Stimulated activated CD4-positive, alpha-beta T cell treated with anti-CD3 and anti-CD28 coated beads, Interleukin-1b, Interleukin-23, amount 100 ng/mL, for 4 hours (primary cell): ENCODE data around the gene TUBB3.
"Not testable (repeated sequence)": the region's sequence is repeated elsewhere in the genome, so short reads cannot be mapped to it uniquely, and the experiment has no call there.

ENCODE experiments used
- DNase-seq, 2 donors: peaks; one replicate each; pipeline ENCODE4 v3.0.0-alpha.2; 2020; ENCODE audit warnings: low read depth in 2 of 2

Gene TUBB3

GRCh38 chr16:89918453-89919347 lies 4.4 kb upstream of the TUBB3 start, which contains the start of gene MC1R:
Gene MC1R, plus strand, starts transcription at chr16:89918862. Its CDS starts 397 bp downstream, at chr16:89919259.
- no peak for DNase-seq

DNA sequence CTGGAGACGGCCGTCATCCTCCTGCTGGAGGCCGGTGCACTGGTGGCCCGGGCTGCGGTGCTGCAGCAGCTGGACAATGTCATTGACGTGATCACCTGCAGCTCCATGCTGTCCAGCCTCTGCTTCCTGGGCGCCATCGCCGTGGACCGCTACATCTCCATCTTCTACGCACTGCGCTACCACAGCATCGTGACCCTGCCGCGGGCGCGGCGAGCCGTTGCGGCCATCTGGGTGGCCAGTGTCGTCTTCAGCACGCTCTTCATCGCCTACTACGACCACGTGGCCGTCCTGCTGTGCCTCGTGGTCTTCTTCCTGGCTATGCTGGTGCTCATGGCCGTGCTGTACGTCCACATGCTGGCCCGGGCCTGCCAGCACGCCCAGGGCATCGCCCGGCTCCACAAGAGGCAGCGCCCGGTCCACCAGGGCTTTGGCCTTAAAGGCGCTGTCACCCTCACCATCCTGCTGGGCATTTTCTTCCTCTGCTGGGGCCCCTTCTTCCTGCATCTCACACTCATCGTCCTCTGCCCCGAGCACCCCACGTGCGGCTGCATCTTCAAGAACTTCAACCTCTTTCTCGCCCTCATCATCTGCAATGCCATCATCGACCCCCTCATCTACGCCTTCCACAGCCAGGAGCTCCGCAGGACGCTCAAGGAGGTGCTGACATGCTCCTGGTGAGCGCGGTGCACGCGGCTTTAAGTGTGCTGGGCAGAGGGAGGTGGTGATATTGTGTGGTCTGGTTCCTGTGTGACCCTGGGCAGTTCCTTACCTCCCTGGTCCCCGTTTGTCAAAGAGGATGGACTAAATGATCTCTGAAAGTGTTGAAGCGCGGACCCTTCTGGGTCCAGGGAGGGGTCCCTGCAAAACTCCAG lies 3.4 kb upstream of the TUBB3 start:
- no peak for DNase-seq

DNA sequence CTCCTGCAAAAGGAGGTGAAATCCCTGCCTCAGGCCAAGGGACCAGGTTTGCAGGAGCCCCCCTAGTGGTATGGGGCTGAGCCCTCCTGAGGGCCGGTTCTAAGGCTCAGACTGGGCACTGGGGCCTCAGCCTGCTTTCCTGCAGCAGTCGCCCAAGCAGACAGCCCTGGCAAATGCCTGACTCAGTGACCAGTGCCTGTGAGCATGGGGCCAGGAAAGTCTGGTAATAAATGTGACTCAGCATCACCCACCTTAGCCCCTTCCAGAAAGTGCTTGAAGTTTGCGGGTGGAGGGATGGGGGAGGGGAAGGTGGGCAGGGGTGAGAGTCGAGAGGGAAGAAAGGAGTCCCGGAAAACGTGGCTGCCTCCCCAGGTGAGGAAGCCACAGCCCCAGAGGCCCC lies 2.4 kb upstream of the TUBB3 start:
- no peak for DNase-seq

- DNase-seq: no peak
These were observed 1.9 kb upstream of the TUBB3 start for GRCh38 chr16:89921131-89921701.

- no peak for DNase-seq
These were observed 1.3 kb upstream of the TUBB3 start for GRCh38 chr16:89921702-89922476.

DNA sequence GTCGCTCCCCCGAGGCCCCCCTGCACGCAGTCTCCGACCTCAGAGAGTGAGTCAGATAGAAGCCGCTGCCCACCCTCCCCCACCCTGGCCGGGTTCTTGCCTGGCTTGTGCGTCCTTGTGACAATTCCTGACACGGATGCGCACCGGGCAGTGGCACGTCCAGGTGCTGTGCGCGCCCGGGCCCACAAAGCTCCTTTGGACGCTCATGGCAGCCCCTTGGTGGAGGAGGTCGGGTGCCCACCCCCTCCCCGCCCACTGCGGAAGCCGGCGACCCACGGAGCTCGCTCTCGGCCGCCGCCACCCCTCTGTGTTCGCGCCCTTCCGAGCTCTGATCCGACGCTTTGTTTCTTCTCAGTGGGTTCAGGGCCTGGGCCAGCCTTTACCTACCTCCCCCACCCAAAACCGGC lies 662 bp upstream of the TUBB3 start:
- no peak for DNase-seq

DNA sequence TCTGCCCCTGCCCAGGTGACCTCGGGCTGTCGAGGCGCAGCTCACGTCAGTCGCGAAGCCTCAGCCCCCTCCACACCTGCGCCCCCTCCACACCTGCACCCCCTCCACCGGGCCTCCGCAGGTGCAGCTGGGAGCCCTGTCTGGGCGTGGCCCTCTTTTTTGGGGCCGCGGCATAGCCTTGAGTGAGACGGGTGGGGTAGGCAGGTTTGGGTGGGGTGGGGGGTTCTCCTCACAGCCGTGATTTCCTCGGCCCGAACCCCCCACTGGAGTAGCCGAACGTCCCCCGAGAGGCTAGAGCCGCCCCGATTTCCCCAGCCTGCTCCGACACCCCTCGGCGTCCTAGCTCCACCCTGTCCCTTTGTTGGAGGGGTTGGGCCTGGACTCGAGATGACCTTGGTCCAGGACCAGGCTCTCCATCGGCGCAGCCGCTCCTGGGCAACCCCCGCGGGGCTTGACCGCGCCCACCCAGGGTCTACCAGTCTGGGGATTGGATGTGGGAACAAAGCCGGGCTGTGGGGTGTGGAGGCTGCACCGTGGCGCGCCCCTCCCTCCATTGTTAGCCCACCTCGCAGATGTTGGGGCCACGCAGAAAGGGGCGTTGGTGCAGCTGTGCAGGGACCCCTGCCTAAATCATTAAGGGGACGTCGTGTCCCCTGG lies 626 bp downstream of the TUBB3 start:
- DNase-seq: no peak

DNA sequence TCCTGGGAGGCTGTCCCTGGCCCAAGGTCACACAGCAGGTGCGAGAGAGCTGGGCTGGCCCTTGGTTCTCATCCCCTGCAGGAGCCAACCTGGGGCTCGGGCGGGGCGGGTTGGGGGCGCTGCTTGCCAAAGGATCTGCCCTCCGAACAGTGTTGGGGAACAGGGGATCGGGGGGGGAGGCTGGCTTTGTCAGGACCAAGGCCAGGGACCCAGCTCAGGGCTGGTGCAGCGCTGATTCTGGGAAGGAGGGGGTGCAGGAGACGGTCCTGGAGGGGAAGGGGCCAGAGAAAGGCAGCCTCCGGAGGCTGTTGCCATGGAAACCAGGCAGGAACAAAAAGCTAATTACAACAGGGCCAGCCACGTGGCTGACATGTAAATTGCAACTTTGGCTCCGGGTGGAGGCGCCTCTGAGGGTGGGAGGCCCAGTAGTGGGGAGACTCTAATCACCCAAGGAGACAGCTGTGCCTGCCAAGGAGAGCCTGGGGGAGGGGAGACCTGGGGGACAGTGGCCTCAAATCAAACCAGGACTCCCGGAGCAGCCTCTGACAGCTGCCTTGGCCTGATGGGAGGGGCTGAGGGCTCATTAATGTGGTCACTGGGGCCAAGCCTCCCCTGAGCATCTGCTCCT lies 1.3 kb downstream of the TUBB3 start:
- no peak for DNase-seq

- DNase-seq: no peak
These were observed 1.8 kb downstream of the TUBB3 start for GRCh38 chr16:89924925-89925307.

DNA sequence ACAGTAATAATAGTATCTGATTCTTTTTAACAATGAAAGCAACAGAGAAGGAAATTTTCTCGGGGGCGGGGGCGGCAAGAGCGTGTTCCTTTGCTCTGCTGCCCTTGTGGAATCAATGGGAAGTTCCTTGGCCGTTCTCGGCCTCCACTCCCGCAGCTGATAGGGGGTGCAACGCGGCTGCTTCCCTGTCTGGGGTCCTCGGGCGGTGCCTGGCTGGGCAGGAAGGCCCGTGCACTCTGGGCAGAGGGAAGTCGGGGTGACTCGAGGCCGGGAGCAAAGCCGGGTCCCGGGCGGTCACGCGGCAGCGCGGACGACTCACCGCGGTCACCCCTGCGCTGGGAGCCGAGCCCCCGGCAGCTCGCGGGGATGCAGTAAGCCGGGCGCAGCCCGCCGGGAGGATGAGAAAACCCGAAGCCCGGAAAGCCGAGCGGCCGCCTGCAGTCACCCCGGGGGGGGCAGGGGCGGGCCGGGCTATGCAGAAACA lies 2.5 kb downstream of the TUBB3 start:
- DNase-seq: no peak

DNA sequence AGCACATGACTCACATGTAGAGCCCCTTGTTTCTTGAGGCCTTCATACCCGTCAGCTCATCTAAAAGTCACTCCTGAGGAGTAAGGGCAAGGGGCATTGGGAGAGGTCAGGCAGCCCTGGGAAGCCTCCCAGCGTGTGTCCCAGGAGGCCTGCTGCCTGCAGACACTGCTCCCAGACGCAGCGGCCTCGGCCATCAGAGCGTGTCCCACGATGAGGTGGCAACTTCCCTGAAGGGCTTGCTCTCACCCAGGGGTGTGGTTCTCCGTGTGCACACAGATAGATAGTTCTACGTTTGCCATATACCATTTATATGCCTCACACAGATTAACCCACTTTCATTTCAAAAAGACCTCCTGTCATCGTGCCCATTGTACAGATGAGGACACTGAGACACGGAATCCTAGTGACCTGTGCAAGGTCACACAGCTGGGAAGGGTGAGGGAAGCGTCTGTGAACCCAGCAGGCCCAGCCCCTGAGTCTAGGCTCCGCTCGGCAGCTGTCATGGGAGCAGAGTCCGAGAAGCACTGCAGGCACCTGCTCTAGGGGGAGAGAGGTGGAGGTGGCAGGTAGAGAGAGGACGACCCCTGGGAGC lies 8.3 kb downstream of the TUBB3 start:
- no peak for DNase-seq

- DNase-seq: no peak
These were observed 8.8 kb downstream of the TUBB3 start for GRCh38 chr16:89931964-89932363.

DNA sequence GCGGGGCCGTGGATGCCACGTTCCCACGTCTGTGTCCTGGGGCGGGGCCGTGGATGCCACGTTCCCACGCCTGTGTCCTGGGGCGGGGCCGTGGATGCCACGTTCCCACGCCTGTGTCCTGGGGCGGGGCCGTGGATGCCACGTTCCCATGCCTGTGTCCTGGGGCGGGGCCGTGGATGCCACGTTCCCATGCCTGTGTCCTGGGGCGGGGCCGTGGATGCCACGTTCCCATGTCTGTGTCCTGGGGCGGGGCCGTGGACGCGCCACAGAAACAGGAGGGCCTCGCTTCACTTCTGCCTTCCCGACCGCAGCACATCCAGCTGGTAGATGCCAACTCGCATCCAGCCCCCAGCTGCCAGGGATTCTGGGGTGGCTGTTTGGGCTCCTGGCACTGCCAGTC lies 10.9 kb downstream of the TUBB3 start:
- not testable (repeated sequence) for DNase-seq

DNA sequence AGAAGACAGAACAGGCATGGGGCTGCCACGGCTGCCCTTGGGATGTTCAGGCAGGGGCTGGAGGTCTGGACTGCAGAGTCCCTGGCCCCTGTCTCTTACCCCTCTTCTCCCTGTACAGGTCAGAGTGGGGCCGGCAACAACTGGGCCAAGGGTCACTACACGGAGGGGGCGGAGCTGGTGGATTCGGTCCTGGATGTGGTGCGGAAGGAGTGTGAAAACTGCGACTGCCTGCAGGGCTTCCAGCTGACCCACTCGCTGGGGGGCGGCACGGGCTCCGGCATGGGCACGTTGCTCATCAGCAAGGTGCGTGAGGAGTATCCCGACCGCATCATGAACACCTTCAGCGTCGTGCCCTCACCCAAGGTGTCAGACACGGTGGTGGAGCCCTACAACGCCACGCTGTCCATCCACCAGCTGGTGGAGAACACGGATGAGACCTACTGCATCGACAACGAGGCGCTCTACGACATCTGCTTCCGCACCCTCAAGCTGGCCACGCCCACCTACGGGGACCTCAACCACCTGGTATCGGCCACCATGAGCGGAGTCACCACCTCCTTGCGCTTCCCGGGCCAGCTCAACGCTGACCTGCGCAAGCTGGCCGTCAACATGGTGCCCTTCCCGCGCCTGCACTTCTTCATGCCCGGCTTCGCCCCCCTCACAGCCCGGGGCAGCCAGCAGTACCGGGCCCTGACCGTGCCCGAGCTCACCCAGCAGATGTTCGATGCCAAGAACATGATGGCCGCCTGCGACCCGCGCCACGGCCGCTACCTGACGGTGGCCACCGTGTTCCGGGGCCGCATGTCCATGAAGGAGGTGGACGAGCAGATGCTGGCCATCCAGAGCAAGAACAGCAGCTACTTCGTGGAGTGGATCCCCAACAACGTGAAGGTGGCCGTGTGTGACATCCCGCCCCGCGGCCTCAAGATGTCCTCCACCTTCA lies 11.7 kb downstream of the TUBB3 start:
- DNase-seq: no peak

GRCh38 chr16:89935620-89936019 lies 12.5 kb downstream of the TUBB3 start:
- DNase-seq: not testable (repeated sequence)

- DNase-seq: no peak
These were observed 12.9 kb downstream of the TUBB3 start for GRCh38 chr16:89936034-89936433.

GRCh38 chr16:89936508-89936907 lies 13.4 kb downstream of the TUBB3 start:
- DNase-seq: no peak

- no peak for DNase-seq
These were observed 13.8 kb downstream of the TUBB3 start for GRCh38 chr16:89936981-89937380.
